Heart left ventricle (tissue), 13 donors: Measurements from ENCODE around the gene DLL1.

ENCODE experiments used
- CTCF ChIP-seq, 12 donors: fragments of 200-600 bp; sonication (generic) in 4 of 12; IDR thresholded peaks; one replicate each; pipeline versions ENCODE4 v1.5.0 to v1.8.0; 2018 to 2022; ENCODE audit warnings: antibody characterized with exemption in 12 of 12, mild to moderate bottlenecking in 5 of 12
- POLR2A ChIP-seq, 2 donors: fragments of 450-650 bp; IDR thresholded peaks; one replicate each; pipeline ENCODE4 v1.6.1; 2017; ENCODE audit warnings: antibody characterized with exemption in 2 of 2, mild to moderate bottlenecking in 2 of 2, moderate library complexity in 2 of 2
- donor health status: ischemic (EF 13 %, LVEDD 7.1; RV severe dilation, severe dysfunction).
- donor health status: DM: no; HTN: yes; CAD: no.
- donor health status: DM: no; HTN: no; CAD: no.
- donor health status: ischemic (EF 25% LVEDD 6.9; RV normal size, moderate dysfunction).
- donor health status: ischemic (EF 25% LVEDD 5.7; RV mildly dilated, moderate dysfunction).
- donor health status: ischemic (EF 35%, LVEDD 5.7; RV mildly dilated, moderate dysfunction).
- donor health status: nonischemic (EF 11% LVEDD 7.7; RV severe dilation, severe dysfunction).
- donor health status: DM: yes; HTN: yes; CAD: no.
- donor health status: PGD.
- donor health status: ischemic (EF 29% LVEDD 5.4; RV normal size, mild dysfunction).
- donor health status: nonischemic (EF 23%, LVEDD 6.1; RV moderate dilation, normal function).

- TF ChIP-seq CTCF (IDR thresholded peaks at IDR 0.05): no peak
- no peak for TF ChIP-seq POLR2A (IDR thresholded peaks at IDR 0.05)
These were observed 1.5 kb downstream of the DLL1 start for GRCh38 chr6:170289180-170289931.
